LNCAP (cell line): ENCODE results near the gene ARHGEF11.

ENCODE experiments used
- TF ChIP-seq, protein P1 (sequence below): fragments of 450-650 bp; IDR thresholded peaks from 2 replicates; pipeline ENCODE4 v1.5.1; 2017; ENCODE audit warnings: mild to moderate bottlenecking

Gene ARHGEF11

DNA sequence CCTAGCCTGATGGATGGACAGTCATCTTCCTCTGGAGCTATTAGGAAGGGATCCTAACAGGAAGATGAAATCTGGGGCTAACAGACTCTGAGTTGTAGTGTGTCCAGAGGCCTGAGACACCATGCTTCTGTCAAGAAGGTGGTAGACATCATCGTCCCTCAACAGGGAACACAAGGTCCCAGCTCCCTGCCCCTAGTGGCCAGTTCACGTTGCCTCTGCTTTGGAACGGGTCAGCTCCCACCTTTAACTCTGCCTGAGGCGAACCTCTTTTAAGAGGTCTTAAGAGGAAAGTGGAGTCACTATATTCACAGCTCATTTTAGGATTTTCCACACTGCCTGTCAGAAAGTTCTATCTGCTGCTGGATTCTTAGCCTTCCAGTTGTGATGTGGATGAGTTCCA, 96.8 kb downstream of the ARHGEF11 start:
- TF ChIP-seq, protein P1, sequence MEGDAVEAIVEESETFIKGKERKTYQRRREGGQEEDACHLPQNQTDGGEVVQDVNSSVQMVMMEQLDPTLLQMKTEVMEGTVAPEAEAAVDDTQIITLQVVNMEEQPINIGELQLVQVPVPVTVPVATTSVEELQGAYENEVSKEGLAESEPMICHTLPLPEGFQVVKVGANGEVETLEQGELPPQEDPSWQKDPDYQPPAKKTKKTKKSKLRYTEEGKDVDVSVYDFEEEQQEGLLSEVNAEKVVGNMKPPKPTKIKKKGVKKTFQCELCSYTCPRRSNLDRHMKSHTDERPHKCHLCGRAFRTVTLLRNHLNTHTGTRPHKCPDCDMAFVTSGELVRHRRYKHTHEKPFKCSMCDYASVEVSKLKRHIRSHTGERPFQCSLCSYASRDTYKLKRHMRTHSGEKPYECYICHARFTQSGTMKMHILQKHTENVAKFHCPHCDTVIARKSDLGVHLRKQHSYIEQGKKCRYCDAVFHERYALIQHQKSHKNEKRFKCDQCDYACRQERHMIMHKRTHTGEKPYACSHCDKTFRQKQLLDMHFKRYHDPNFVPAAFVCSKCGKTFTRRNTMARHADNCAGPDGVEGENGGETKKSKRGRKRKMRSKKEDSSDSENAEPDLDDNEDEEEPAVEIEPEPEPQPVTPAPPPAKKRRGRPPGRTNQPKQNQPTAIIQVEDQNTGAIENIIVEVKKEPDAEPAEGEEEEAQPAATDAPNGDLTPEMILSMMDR: no peak

DNA sequence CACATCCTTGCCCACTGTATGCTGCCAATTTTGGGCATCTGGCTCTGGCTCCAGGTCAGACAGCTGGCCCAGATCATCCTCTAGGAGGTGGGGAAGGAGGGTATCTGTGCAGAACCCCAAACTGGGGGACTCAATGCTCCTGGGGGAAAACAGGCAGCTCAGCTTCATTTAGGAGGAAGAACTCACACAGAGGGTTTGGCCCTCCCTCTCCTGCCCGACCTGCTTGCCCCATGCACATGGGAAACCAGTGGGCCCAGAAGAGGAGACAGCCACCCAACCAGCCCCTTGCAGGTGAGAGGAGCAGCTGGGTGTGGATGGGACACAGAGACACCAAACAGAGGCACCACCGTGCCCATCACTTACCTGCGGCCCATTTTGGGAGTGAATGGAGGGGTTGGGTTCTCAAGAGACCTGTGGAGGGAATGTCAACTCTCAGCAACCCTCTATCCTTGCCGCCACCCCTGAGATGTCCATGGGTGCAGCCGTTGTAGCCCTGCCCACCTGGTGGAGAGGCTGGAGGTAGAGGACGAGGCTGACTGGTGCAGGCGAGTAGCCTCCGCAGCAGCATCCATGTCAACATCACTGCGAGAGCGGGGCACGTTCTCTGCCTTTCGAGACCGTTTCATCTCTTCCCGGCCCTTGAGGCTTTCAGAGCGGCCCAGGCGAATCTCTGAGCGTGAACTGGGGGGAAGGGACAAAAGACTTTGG, 97.6 kb downstream of the ARHGEF11 start:
- TF ChIP-seq, protein P1: no peak

DNA sequence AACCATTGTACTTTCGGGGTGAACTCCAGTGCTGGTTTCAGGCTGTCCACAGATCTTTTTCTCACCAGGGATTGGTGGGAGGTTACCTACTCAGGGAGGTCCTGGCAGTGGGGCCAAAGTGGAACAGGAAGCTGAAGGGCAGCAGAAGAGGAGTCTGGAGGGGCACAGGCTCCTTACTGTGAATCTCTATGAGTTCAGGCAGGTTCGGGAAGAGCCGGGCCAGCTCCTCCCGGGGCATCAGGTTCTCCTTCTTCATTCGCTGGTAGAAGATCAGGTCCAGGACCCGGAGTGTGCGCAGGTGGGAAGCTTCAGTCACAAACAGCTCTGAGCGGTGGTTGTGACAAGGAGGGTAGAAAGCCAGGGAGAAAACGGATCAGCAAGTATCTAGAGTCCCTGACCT, 98.4 kb downstream of the ARHGEF11 start:
- TF ChIP-seq, protein P1: no peak

DNA sequence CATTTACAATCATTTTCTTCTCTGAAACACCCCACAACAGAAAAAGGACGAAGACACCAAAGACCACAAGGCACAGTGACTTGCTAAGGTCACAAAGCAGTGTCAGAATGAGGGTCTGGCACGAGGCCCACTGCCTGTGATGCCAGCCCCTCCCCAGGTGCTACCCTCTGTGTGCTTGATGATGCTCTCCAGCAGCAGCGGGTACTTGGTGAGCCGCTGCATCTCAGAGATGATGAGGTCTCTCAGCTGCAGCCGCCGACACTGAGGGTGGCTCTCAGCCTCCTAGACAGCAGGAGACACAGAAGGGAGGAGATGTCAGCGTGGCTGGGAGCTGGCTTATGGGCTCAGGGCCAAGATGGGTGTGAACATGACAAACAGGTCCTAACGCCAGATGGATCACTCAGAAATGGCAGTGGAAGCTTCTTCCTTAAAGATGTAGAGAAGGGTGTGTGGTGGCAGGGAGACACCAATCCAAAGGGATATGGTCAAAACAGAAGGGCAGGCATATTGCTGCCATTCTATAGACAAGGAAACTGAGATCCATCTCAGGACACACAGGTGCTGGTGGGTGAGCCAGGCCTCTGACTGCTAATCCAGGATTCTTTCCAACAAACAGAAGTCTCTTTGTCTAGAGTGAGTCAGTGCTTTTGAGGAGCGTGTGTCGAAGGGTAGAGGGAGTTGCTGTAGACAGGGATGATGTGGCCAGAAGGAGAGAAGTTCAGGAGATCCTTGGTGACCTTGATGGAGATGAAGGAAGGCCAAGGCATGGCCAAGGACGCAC, 99.5 kb downstream of the ARHGEF11 start:
- TF ChIP-seq, protein P1: no peak

DNA sequence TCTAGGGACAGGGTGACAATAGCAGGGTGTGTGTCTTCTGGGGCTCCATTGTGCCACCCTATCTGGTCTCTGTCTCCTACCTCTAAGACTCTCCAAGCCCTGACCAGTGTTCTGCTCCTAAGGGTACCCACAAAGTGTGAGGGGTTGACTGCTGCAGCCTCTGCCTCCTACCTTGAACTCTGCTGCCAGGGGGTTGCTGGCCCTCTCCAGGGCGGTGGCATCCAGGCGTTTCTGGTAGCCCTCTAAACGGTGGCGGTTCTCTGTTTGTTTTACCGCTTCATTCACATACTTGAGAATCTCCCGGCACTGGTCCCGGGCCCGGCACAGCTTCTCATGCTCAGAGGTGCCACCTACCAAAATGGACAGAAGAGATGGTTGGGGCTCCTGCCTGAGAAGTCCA, 100.7 kb downstream of the ARHGEF11 start:
- TF ChIP-seq, protein P1: no peak

DNA sequence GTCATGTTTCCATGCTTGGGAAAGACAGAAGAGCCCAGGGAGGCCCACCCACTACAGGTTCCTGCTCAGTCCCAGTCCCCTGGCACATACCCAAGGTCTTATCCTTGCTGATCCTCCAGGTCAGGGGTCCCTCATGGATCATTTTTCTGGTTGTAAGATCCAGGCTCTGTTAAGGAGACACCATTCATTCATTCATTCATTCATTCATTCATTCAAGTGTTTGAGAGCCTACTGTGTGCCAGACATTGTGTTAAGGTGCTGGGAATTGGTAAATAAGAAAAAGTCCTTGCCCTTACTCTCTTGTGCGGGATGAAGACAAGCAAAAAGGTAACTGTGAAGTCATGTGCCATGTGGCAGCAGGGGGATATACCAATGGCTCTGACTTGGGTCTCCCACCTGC, 101.3 kb downstream of the ARHGEF11 start:
- TF ChIP-seq, protein P1: no peak

DNA sequence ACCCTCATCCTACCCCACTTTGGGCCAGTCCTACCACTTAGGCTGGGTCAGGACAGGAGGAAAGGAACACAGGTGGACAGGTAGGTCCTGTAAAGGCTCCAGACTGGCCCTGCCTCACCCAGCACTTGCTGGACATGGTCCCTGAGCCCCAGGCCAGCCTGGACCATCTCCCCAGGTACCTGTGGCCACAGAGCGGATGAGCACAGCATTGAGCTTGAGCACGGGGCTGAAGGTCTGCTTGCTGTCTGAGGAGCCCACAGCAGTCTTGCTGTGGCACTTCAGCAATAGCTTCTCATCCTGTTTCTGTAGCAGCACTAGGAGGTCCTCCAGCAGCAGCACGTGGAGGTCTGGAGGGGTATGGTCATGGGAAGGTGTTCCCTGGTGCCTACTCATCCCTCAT, 101.8 kb downstream of the ARHGEF11 start:
- TF ChIP-seq, protein P1: no peak
